H1 (cell line): ENCODE results near the gene SERAC1.

Experiments used
- JUND ChIP-seq: IDR thresholded peaks from 2 replicates; pipeline ENCODE4 v1.6.1; 2011; ENCODE audit warnings: mild to moderate bottlenecking, improper control_type of control experiment, low read length
- POLR2A ChIP-seq, 2 experiments: IDR thresholded peaks; 1 replicate in 1 of 2; 2 replicates in 1 of 2; pipeline ENCODE4 v1.6.1; 2011; ENCODE audit warnings: low read depth in 2 of 2, low read length in 2 of 2, mild to moderate bottlenecking in 2 of 2; ENCODE audit errors: control extremely low read depth in 1 of 2
- POLR2AphosphoS5 ChIP-seq: IDR thresholded peaks from 2 replicates; pipeline ENCODE4 v1.6.1; 2011; ENCODE audit warnings: low read depth, low read length
- ZNF274 ChIP-seq: IDR thresholded peaks from 2 replicates; pipeline ENCODE4 v1.7.0; 2012; ENCODE audit warnings: low read length, borderline replicate concordance; ENCODE audit errors: extremely low read depth
- TF ChIP-seq, protein P1 (sequence below), 3 experiments: IDR thresholded peaks; 1 replicate in 2 of 3; 2 replicates in 1 of 3; pipeline versions ENCODE4 v1.5.1 to v1.6.1; 2011; ENCODE audit warnings: low read length in 3 of 3, mild to moderate bottlenecking in 3 of 3, inconsistent platforms in 2 of 3, low read depth in 1 of 3, moderate library complexity in 1 of 3; ENCODE audit not compliant: insufficient read depth in 1 of 3; ENCODE audit errors: control extremely low read depth in 1 of 3

DNA sequence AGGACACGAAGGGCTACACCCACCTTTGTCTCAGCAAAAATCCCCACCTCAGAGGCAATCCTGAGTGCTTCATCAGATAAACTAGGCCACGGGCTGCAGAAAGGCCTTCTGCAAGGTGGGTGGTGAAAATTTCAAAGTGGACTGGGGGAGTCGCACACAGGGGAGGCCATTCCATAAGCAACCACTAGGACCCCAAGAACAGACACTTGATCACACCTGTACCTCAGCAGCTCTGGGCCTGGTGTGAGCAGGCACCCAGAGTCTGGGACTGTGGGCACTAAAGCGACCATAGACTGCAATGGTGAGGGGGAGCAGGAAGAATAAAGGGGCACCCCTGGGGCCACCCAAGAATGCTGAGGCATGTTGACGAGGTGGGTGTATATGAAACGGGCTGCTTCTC is 52.6 kb downstream of the SERAC1 start:
- TF ChIP-seq ZNF274 = no peak
- TF ChIP-seq JUND = no peak
- TF ChIP-seq, protein P1, sequence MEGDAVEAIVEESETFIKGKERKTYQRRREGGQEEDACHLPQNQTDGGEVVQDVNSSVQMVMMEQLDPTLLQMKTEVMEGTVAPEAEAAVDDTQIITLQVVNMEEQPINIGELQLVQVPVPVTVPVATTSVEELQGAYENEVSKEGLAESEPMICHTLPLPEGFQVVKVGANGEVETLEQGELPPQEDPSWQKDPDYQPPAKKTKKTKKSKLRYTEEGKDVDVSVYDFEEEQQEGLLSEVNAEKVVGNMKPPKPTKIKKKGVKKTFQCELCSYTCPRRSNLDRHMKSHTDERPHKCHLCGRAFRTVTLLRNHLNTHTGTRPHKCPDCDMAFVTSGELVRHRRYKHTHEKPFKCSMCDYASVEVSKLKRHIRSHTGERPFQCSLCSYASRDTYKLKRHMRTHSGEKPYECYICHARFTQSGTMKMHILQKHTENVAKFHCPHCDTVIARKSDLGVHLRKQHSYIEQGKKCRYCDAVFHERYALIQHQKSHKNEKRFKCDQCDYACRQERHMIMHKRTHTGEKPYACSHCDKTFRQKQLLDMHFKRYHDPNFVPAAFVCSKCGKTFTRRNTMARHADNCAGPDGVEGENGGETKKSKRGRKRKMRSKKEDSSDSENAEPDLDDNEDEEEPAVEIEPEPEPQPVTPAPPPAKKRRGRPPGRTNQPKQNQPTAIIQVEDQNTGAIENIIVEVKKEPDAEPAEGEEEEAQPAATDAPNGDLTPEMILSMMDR (IDR thresholded peaks at IDR 0.05; ENCODE audit: control extremely low read depth in 1 of 3, insufficient read depth in 1 of 3, low read depth in 1 of 3, low read length in 3 of 3) = peak in 1 of 3 experiments; percentile 13; a peak in 1 of 4 replicates
- TF ChIP-seq POLR2A (IDR thresholded peaks at IDR 0.05; ENCODE audit: control extremely low read depth in 1 of 2, low read depth in 2 of 2, low read length in 2 of 2) = no peak
- TF ChIP-seq POLR2AphosphoS5 = no peak
